Measurements from ENCODE around the gene FBXO17.

Gene FBXO17

DNA sequence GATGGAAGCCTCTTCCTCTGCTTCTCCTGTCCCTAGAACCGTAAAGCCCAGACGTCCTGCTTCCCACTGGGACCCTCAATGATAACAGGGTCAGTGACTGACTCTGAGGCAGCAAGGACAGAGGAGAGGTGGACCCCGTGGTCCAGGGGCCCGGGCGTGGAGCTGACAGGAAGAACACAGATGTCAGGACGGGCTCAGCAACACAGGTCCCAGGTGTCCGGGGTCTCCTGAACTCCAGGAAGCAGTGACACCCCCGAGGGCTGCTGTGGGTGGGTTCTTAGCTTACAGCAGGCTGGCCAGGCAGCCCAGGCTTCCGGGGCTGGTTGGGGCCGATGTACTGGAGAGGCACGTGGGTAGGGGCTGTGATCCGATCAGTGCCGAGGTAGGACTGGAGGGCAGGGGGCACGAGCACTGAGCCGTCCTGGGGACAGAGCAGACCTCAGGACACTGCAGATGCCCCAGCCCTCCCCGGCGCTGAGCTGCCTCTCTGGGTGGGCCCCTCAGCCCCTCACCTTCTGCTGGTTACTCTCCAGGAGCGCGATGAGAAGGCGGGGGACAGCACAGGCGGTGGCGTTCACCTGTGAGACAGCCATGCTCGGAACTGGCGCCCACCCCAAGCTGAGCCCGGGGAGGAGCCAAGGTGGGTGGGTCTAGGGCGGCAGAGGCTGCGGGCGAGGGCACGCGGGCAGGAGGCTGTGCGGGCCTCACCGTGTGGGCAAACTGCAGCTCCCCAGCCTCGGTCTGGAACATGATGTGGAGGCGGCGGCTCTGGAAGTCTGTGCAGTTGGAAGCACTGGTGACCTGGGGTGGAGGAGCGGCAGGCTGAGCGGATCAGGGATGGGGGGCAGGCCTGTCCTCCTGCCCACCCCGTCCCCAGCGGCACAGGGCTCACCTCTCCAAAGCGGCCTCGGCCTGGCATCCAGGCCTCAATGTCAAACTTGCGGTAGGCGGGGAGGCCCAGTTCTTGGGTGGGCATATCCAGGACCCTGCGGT is 59.9 kb downstream of the FBXO17 start:
- no peak for DNase-seq (ENCODE audit: low read depth)

DNA sequence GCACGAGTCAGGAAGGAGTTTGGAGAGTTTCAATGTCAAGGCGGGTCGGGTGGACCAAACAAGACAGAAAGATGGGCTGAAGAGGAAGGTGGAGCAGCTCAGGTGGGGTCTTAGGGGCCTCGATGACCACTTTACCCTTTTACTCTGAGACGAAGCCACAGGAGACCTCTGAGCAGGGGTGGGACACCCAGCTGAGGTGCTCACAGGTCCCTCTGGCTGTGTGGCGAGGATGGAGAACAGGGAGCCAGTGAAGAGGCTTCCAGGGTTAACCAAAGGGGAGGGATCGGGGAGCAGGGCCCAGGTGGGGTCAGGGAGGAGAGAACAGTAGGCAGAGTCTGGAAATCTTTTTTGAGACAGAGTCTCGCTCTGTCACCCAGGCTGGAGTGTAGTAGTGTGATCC is 61.6 kb downstream of the FBXO17 start:
- no peak for DNase-seq (ENCODE audit: low read depth)

DNA sequence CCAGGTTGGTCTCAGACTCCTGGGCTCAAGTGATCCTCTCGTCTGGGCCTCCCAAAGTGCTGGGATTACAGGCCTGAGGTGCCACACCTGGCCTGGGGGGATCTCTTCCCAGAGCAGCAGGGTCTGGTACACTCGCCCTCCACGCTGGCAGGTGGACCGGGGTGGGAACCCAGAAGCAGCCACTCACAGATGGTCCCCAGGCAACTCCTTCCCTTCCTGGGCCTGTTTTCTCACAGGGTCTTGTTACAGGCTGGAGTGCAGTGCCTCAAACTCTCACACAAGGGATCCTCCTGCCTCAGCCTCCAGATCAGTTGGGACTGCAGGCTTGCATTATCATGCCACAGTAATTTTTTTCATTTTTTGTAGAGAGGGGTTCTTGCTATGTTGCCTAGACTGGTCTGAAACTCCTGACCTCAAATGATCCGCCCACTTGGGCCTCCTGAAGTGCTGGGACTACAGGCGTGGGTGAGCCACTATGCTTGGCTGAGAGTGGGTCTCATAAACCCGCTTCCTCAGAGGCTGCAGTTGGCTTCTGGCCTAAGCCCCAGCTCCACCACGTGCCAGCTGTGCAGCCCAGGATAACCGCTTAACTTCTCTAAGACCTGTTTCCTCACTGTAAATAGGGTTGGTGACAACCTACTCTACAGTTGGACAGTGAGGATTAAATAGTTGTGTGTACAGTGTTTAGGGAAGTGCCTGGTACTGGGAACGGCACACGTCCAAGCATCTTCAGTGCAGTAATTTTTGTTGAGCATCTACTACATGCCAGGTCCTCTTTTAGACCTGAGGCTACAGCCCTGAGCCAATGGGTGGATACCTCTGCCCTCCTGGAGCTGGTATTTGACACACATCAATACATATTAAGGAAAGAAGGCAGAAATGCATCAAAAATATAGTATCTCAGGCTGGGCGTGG is 62.7 kb downstream of the FBXO17 start:
- no peak for DNase-seq (ENCODE audit: low read depth)

DNA sequence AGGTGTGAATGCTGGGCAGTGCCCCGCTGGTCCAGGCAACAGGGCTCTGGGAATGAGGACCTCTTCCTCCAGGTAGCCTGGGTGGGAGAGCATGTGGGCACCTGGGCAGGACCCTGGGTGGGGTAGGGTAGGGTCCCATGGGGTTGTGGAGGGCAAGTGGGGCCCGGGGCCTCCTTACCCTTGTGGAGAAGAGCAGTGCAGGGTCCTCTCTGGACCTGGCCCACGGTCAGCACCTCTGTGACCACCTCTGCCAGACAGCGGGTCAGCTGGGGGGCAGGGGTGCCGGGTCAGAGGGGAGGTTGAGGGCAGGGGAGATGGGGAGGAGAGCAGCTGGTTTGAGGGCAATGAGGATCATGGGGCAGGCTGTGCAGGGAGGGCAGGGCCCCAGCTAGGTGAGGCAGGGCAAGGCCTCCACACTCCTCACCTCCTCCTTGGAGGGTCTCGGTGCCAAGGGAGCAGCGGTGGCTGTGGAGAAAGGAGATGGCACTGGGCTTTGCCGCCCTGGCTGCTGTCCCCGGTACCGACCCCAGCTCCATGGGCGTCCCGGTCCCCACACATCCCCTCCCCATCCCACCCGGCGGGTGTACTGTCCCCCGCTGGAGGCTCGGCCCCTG is 64.0 kb downstream of the FBXO17 start:
- no peak for DNase-seq (ENCODE audit: low read depth)

DNA sequence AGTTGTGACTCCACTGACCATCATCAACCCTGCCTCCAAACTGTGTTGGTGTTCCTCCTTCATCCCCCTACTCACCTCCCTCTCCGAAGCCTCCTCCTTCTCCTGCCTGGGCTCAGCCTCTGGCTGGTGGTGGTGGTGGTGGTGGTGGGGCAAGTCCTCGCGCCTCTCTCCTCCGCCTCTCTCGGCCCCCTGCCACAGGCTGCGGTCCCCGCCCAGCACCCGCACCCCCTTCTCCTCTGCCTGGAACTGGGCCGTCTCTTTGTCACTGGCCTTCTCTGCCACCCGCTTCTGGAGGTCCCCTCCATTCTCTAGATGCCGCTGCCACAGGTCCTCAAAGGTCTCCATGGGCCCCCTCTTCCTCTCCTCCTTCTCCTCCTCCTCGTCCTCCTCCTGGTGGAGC is 65.1 kb downstream of the FBXO17 start:
- DNase-seq (ENCODE audit: low read depth): no peak

DNA sequence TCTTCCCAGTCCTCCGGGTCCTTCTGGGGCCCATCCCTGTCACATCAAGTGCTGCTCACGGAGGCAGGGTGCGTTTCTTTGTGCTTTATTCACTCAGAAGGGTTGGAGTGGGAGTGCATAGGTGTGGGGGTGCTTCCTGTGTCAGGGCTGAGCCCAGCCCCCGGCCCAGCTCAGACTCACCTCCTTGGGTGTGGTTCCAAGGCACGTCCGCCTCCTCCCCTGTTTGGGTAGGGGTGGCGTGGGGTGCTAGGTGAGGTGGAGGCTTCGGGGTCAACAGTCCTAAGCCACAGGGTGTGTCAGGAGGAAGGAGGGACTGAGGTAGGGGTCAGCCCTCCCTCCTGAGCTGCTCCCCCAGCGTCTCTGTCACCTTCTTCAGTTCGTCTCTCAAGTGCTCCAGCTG is 66.6 kb downstream of the FBXO17 start:
- DNase-seq (ENCODE audit: low read depth): no peak

DNA sequence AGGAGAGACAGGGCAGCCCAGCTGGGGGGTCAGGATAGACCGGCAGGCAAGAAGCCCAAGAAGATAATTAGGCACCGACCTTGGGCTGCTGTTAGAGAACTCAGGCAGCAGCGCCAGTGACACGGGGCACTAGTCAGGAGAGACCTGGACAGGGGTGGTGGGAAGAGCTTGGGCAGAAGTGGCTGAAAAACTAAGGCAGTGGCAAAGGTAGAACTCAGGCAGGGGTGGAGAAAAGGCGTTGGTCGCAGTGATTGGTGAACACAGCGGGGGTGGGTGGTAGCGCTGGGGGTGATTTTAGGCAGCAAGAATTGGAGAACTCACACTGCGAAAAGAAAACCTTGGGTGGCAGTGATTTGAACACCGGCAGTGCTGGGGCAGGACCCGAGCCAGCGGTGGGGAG is 67.9 kb downstream of the FBXO17 start:
- no peak for DNase-seq (ENCODE audit: low read depth)

DNA sequence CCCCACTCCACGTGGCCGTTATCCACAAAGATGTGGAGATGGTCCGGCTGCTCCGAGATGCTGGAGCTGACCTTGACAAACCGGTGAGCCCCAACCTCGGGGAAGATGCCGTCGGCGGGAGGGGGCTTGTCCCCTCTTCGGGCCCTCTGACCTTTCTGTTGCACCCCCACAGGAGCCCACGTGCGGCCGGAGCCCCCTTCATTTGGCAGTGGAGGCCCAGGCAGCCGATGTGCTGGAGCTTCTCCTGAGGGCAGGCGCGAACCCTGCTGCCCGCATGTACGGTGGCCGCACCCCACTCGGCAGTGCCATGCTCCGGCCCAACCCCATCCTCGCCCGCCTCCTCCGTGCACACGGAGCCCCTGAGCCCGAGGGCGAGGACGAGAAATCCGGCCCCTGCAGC is 68.3 kb downstream of the FBXO17 start:
- no peak for DNase-seq (ENCODE audit: low read depth)

DNA sequence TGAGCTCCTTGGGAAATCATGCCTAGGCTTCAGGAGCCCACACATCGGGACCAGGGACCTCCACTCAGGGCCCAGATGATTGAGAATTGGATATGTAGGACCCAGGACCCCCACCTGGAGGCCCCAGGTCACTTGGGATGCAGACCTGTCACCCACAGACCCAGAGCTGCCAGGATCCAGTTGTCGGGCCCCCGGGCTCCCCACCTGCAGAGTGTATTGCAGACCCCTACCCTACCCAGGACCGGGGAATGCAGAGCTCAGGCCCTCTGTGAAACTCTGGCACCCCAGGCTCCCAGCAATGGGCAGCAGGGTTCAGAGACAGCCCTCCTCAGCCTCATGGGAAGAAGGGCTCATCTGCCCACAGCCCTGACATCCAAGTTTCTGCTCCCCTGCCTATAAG is 69.9 kb downstream of the FBXO17 start:
- no peak for DNase-seq (ENCODE audit: low read depth)

DNA sequence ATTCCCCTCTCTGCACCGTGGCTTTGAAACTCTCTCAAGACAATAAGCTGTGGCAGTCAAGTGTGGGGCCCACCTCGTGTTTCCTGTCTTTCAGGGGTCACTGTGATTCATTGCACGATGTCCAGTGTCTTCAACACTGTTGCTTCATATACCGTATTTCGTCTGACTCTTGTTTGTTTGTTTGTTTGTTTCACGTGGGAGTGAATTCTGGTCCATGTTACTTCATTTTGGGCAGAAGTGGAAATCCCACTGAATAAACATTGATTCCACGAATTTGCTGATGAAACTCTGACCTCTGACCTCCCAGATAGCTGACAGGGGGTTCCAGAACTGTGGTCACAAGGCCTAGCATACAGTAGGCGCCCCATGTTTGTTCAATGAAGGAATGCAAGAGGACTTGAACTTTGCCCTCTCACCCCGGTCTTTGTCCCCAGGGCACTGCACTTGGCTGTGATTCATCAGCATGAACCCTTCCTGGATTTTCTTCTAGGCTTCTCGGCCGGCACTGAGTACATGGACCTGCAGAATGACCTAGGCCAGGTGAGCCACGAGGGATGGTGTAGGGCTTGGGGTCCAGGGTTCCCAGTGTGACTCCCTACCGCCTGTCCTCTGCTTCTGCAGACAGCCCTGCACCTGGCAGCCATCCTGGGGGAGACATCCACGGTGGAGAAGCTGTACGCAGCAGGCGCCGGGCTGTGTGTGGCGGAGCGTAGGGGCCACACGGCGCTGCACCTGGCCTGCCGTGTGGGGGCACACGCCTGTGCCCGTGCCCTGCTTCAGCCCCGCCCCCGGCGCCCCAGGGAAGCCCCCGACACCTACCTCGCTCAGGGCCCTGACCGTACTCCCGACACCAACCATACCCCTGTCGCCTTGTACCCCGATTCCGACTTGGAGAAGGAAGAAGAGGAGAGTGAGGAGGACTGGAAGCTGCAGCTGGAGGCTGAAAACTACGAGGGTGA is 70.7 kb downstream of the FBXO17 start:
- no peak for DNase-seq (ENCODE audit: low read depth)

DNA sequence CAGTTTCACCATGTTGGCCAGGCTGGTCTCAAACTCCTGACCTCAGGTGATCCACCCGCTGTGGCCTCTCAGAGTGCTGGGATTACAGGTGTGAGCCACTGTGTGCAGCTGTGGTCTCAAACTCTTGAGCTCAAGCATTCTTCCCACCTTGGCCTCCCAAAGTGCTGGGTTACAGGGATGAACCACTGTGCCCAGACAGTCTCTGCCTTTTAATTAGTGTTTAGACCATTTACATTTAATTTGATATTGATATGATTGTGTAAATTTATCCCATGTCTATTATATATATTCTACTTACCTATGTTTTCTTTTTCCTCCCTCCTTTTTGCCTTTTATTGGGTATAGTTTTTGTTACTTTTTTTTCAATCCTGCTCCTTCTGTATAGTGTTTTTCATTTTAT is 73.9 kb downstream of the FBXO17 start:
- DNase-seq (ENCODE audit: low read depth): no peak

DNA sequence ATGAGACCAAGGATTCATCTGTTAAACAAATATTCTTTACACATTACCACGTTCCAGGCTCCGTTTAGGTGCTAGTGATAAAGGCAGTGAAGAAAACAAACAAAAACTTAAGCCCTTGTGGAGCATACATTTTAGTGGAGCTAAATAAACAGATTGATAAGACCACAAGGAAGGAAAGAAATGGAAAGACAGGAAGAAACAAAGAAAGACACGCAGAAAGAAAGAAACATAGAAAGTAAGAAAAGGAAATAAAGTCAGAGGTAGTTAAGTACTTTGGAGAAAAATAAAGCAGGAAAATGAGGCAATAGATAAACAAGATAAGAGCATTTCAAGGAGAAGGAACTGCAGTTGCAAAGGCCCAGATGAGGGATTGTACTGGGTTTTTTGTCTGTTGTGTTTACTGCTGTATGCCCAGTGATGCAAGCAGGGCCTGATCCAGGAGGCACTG is 74.8 kb downstream of the FBXO17 start:
- no peak for DNase-seq (ENCODE audit: low read depth)

DNA sequence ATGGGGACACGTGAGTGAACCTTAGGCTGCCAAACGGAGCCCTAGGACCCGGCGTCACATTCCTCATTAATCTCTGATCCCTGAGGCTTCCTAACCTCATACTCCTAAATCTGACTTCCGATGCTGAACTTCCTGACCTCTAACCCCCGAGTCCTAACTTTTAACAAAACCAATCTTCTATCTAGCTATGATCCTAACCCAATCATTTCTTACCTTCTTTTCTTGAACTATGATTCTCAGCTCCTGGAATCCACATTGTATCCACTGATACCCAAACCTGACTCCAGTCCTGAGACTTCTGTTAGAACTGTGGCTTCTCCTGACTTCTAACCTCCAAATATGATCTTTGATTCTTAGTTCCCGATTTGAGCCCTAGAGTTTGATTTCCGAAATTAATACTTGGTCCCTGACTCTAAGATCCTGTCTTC is 75.3 kb downstream of the FBXO17 start:
- no peak for DNase-seq (ENCODE audit: low read depth)

DNA sequence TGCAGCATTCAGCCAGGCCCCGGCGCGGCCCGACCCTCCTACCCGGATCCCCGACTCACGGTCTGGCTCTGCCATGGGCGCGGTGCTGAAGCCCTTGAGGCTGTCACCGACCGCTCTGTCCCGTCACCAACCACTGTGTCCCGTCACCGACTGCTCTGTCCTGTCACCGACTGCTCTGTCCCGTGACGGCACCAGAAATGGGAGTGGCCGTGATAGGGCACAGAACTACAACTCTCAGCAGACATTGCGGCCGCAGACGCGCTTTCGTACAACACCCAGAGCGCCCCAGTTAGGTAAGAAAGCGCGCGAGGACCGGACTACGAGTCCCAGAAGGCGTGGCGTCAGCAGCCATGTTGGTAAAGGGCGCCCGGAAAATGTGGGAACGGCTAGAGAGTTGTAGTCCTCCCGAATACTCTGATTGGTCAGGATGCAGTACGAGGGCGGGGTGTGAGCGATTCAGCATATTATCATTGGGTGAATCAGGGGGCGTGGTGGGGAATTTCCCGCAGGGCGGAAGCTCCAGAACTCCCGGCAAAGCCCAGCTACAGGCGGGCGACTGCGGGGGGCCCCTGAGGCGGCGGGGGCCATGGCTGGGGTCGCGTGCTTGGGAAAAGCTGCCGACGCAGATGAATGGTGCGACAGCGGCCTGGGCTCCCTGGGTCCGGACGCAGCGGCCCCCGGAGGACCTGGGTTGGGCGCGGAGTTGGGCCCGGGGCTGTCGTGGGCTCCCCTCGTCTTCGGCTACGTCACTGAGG is 75.9 kb downstream of the FBXO17 start, which contains the start of the genes NFKBIB and SIRT2:
Gene NFKBIB, plus strand, starts transcription at position 523 of the 755 bp plus-strand sequence. Its CDS starts 64 bp downstream, at position 587.
Gene SIRT2, minus strand, starts transcription at position 172 of the 755 bp plus-strand sequence. Its CDS starts 97 bp downstream, at position 75.
- peak; percentile 100 for DNase-seq (ENCODE audit: low read depth)

DNA sequence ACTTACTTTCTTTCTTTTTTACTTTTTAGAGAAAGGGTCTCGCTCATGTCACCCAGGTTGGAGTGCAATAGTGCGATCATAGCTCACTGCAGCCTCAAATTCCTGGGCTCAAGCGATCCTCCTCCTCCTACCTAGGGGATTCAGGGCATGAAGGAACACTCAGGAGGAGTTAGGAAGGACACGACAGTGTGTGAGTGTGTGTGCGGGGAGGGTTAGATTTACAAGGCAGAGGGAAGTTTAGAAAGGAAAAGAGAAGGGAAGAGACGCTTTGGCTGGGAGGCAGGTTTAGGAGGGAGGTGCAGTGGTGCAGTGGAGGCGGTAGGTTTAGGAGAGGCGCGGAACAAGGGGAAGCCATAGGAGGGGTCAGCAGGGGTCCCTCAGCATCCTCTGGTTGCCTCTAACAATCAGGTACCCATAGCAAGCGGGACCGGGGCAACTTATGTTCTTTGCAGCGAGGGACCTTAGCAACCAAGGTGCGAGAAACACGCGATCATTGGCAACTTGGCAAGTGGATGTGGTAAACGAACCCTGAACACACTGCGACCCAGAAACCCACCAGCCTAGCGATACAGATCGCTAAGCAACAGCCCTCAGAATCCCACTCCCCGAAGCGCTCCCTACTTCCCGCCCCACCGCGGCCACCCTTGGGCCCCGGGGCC is 76.6 kb downstream of the FBXO17 start:
- peak; percentile 5 for DNase-seq (ENCODE audit: low read depth)

DNA sequence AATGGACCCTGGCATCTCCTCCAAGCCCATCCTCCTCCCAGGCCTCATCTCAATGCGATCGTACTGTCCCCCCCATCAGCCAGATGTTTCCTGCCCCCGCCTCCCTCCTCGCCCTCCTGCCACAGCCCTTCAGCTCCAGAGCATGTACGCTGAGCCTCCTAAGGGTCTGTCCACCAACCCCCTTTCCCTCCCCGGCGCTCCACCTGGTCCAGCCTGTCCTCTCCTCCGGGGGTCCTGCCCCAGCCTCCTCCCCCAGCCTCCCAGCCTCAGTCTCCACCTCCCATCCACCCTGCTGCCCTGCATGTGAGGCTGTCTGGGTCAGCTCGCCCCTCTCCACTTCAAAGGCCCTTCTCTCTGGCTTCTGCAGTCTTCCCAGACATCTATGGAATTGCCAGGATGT is 80.6 kb downstream of the FBXO17 start:
- no peak for DNase-seq (ENCODE audit: low read depth)

DNA sequence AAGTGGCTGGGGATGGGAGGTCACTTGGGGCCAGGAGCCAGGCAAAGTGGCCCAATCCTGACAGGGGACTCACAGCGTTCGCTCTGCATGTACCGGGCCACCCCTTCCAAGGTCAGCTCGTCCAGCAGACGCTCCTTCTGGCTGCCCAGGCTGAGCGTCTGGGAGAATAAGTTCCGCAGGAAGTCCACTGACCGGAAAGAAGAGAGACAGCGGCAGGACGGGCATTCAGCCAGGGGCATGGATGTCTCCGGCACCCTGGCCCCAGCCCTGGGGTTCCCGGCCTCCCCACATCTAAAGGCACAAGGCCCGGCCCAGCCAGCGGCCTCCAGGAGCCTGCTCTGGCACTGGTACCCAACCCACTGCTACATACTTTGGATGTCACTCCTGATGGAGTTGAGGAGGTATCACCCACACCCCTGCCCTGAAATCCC is 82.2 kb downstream of the FBXO17 start:
- no peak for DNase-seq (ENCODE audit: low read depth)

DNA sequence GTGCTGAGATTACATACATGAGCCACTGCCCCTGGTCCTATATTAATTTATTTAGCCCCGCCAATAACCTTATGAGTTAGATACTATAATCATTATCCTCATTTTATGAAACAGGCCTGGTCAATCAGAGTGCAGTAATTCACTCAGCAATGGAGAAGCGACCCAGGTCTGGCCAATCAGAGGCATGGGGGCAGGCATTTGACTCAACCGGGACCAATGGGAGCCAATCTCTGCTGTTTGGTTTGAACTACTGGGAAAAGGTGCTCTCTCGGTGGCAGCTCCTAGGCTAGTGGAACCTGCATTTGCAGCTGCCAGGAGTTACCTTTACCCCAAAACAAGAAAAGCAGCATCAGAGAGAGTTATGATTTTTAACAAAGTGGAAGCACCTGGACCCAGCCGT is 82.7 kb downstream of the FBXO17 start:
- DNase-seq (ENCODE audit: low read depth): no peak

DNA sequence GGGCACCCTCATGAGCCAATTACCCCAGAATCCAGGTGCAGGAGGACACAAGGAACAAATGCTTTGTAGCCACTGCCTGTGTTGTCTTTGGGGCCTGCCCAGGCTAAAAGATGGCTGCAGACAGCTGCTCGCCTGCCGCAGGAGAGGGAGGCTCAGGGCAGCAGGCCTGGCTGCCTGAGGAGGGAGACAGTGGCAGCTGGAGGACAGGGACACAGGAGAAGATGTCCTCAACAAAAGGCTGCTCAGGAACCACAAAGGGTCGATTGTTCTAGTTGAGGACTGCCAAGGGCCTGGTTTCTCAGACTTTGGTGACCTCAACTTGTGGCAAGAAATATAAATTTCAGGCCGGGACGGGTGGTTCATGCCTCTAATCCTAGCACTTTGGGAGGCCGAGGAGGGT is 83.8 kb downstream of the FBXO17 start:
- DNase-seq (ENCODE audit: low read depth): no peak

Measured in stromal cell of bone marrow (primary cell).